ENCODE data around the gene USP13. TPM values are rescaled to one million over a fixed set of nuclear protein-coding genes. Genes with fewer than 3 reads are reported as not detected.

USP13 gene
- total and polyA plus RNA-seq, 10 of the 15 experiments (the other 5 are each of a cell fraction or from before 2014, with no cell fraction given) = 3.2 to 20.8 (median 9.0) TPM

- TF ChIP-seq POU2F2 (IDR thresholded peaks at IDR 0.05; ENCODE audit: borderline replicate concordance, low read depth, low read length) = no peak
Observed at GRCh38 chr3:179622023-179622422, 30.8 kb upstream of the USP13 start (continued).

- DNase-seq (ENCODE audit: low read depth, low spot score) = no peak
- Histone ChIP-seq H3K36me3 (ENCODE audit: control insufficient read depth in 2 of 2, insufficient read depth in 2 of 2, low read length in 1 of 2) (peaks cover 0 to 10% of the 10 kb centered on the region in 2 experiments; a peak in 2 of 4 replicates), H3K79me2 (ENCODE audit: control insufficient read depth, insufficient read depth, low read length) (no peaks in the 10 kb centered on the region), H3K4me1 (ENCODE audit: control insufficient read depth, insufficient read depth, low read length) (no peaks in the 10 kb centered on the region), H3K9ac (ENCODE audit: control insufficient read depth, insufficient read depth, low read length) (no peak overlapping the region), H3K27ac (ENCODE audit: control insufficient read depth, insufficient read depth) (no peak overlapping the region), H3K4me2 (ENCODE audit: control insufficient read depth, insufficient read depth) (no peak overlapping the region), H4K20me1 (ENCODE audit: control insufficient read depth, insufficient read depth) (no peaks in the 10 kb centered on the region), H3K4me3 (no peak overlapping the region), H2AFZ (ENCODE audit: control insufficient read depth, low read depth, low read length) (no peak overlapping the region), H3K9me3 (replicated peaks; ENCODE audit: control insufficient read depth, insufficient read depth, low read length) (no peaks in the 10 kb centered on the region), H3K27me3 (replicated peaks in 1 of 2; ENCODE audit: control insufficient read depth in 2 of 2, insufficient read depth in 2 of 2, low read length in 1 of 2) (no peaks in the 10 kb centered on the region)
- CTCF ChIA-PET = no interaction called here
- TF ChIP-seq NR2C2 (IDR thresholded peaks at IDR 0.05; ENCODE audit: borderline replicate concordance, control insufficient read depth, insufficient read length, low read depth) = no peak
- no peak for TF ChIP-seq CEBPB (IDR thresholded peaks at IDR 0.05; ENCODE audit: borderline replicate concordance in 1 of 2, low read depth in 2 of 2, low read length in 2 of 2)
- no peak for TF ChIP-seq E4F1 (IDR thresholded peaks at IDR 0.05; ENCODE audit: borderline replicate concordance, partially characterized antibody)
- TF ChIP-seq SUZ12 (IDR thresholded peaks at IDR 0.05; ENCODE audit: unreplicated experiment) = no peak
- TF ChIP-seq NFIC (IDR thresholded peaks at IDR 0.05; ENCODE audit: low read depth, low read length) = no peak
- TF ChIP-seq ATF7 (IDR thresholded peaks at IDR 0.05; ENCODE audit: low read depth) = no peak
- no peak for TF ChIP-seq MEF2A (IDR thresholded peaks at IDR 0.05; ENCODE audit: insufficient read depth, low read depth, low read length)
- no peak for TF ChIP-seq NFYB (IDR thresholded peaks at IDR 0.05; ENCODE audit: insufficient read depth, low read depth, low read length)
- ATAC-seq = no peak
- intact Hi-C loops (cut with micrococcal nuclease; ENCODE audit: unreplicated experiment) = no loop called here
- POLR2A ChIA-PET = no interaction called here
- in situ Hi-C loops (cut with MboI) = no loop called here
- WGBS (ENCODE audit: insufficient coverage, insufficient replicate concordance, low lambda C conversion rate, missing lambda C conversion rate) = 95% methylated on average over 2 of the region's 3 CpGs
- no peak for FAIRE-seq
- RAD21 ChIA-PET (ENCODE audit: unreplicated experiment) = no interaction called here
- SMC1A ChIA-PET (ENCODE audit: uncharacterized antibody, unreplicated experiment) = no interaction called here
- BruUV-seq (replicated peaks) = no TSS peak
Observed at GRCh38 chr3:179624451-179624850, 28.4 kb upstream of the USP13 start.
